ENCODE results near the gene DRD3.

Gene DRD3

DNA sequence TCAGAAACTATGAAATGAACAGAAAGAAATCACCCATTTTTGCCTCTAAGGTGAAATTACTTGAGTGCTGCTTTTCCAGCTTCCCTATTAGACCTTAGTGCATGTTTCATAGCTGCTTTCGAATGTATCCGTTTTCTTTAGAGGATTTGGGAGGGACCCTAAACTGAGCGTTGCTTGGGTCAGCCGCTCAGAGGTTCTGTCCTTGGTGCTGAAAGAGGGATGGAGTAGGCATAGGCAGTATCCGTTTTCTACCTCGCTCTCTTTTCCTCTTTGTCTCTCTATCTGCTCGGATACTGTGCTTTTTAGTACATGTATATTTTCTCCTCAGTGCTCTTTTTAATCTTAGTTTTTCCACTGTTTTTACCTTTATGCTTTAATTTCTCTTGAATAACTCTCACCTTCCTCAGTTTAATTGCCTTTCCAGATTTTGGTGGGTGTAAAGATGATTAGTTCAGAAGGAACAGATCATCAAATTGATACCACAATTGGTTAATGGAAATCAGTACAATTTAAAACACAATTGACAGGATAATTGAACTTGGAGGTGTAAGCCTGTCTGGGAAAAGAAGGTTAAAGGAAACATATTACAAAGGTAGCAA is at the start of gene DRD3:
Gene DRD3 (minus strand): TSS at position 283 of the 599 bp plus-strand sequence. CDS start 7,060 bp downstream, outside the sequence.
- DNase-seq (ENCODE audit: low spot score) = no peak

DNA sequence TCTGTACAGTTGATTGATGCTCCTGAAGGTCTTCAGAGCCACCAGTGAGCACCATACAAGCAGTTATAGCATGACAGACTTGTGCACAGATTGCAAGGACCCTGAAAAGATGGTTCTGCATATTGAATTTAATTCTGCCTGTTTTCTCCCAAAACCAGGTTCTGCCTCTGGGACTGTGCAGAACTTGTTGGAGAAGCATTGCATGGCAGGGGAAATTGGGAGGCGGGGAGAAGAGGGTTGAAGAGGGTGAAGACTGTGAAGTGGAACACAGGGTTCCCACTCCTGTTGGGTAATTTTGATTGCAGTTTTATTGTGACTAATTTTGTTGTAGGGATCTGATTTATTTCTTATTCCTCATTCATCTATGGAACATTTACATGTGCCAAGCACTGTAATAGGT is 48.2 kb upstream of the DRD3 start:
- no peak for DNase-seq (ENCODE audit: low spot score)

- no peak for DNase-seq (ENCODE audit: low spot score)
These were observed 47.5 kb upstream of the DRD3 start for GRCh38 chr3:114226313-114226712.

- no peak for DNase-seq (ENCODE audit: low spot score)
These were observed 44.3 kb upstream of the DRD3 start for GRCh38 chr3:114223143-114223542.

DNA sequence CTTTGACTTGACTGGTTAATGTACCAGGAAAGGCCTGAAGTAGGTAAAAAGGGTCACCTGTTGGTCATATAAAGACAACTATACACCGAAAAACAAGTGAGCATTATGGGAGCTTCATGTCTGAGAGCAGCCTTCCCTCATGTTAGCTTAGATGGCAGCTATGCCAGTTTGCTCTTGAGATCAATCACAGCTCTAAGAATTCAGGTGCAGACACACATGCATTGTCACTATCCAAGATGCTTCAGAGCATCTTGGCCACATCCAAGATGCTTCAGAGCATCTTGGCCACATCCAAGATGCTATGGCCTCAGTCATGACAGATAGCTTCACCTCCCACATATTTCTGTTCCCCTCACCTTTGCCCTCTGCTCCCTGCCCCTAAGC is 43.0 kb upstream of the DRD3 start:
- DNase-seq (ENCODE audit: low spot score) = no peak

- no peak for DNase-seq (ENCODE audit: low spot score)
These were observed 42.5 kb upstream of the DRD3 start for GRCh38 chr3:114221165-114221880.

- no peak for DNase-seq (ENCODE audit: low spot score)
These were observed 40.9 kb upstream of the DRD3 start for GRCh38 chr3:114219741-114220140.

GRCh38 chr3:114218578-114219185 is 39.8 kb upstream of the DRD3 start:
- no peak for DNase-seq (ENCODE audit: low spot score)

DNA sequence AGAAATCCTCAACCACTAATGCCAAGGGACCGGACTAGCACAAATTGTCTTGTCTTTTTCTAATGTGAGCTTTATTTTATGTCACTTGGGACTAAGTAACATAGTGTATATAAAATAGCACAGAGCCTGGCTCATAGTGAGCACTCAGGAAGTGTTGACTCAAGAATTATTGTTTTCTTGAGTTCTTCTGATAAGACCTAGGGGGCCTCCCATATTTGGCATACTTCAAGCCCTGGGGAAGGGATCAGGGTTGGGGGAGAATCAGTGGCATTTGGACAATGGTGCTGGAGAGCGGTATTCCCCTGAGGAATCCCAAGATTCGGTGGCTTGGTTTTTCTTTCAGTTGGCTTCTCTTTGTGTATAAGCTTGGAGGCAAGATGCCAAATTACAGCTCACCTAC is 39.2 kb upstream of the DRD3 start:
- no peak for DNase-seq (ENCODE audit: low spot score)

GRCh38 chr3:114217266-114217665 is 38.4 kb upstream of the DRD3 start:
- DNase-seq (ENCODE audit: low spot score) = no peak

DNA sequence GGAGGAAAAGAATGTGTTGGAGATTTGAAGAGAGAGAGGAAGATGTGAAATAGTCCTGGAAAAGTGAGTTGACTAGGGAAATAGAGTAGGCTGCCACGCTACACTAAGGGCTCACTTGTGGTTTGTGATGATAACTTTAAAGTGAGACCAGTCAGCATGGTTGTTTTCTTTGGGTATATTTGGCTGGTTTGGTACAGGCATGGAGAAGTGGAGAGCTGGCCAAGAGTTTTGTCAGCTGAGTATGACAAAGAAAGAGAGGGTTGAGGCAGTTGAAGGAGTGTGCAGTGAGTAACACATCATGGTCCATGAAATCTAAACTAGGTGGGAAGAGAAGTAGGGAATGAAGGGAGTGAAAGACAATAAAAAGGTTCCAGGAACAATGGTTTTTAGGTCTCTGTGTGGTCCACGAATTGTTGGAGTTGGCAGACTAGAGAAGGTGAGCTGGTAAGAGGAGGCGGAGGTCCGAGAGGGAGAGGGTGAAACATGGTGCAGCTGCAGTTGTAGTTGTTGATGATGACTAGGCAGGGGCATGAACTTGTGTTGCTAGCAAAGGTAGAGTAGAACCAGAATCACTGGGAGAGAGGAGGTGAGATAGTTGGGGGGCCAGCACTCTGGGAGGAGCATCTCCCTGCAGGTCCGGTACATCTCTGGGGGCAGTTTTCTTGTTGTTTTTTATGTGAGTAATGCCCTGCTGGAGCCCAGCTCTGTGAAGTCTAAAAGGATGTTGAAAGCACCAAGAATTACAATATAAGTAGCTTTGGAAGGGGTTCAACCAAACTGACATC is 37.5 kb upstream of the DRD3 start:
- DNase-seq (ENCODE audit: low spot score) = no peak

DNA sequence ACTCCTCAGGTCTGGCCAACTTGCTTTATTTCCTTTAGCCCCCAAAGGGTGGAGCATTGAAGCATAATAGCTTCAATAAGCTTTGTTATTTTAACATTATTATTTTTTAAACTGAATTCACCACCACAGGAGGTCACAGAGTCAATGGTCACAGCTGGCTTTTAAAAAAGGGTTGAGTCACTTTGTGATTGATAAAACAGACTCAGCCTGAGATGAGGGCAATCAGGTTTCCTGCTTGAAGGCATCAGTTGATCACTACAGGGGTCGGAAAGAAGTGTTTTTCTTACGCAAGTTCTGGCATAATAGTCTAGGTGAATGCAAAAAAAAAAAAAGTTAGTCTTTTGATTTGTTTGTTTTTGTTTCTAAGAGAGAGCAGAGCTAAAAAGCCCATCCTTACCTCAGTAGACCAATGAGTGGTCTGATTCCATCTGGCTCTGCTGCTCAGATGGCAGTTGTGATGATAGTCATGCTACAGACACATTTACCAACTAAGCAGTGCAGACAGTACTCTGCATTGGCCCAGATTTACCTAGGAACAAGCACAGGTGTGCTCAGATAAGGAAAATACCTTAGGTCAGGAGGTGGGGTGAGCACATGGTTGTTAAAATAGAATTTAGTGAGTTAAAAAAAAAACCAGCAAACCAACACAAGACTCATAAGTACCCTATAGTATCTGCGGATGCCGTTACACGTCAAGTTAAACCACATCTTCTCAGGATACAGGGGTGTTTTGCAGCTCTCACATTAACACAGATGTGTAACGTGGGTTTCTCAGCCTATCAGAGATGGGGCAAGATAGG is 35.9 kb upstream of the DRD3 start:
- no peak for DNase-seq (ENCODE audit: low spot score)

- DNase-seq (ENCODE audit: low spot score) = peak; percentile 14
These were observed 35.0 kb upstream of the DRD3 start for GRCh38 chr3:114213627-114214541.

GRCh38 chr3:114213292-114213626 is 34.4 kb upstream of the DRD3 start:
- DNase-seq (ENCODE audit: low spot score) = no peak

DNA sequence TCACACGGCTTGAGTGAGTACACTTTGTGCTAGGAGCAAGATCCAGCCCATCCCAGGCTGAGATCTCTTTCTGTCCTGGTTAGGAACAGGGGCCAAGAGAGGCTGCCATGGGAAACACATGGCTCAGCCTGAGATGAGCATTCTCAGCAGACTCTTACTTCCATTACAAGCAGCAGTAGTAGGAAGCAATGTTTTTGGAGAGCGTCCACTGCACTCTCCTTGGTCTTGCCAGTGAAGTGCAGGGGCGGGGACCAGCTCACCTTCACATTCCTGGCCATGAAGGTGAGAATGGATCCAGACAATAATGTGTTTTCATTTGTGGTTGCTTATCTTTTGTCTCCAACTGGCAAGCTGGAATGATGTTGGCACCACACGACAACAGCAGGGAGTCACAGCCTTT is 33.8 kb upstream of the DRD3 start:
- no peak for DNase-seq (ENCODE audit: low spot score)

- DNase-seq (ENCODE audit: low spot score) = no peak
These were observed 28.9 kb upstream of the DRD3 start for GRCh38 chr3:114207768-114208167.

- DNase-seq (ENCODE audit: low spot score) = no peak
These were observed 27.5 kb upstream of the DRD3 start for GRCh38 chr3:114206342-114206741.

DNA sequence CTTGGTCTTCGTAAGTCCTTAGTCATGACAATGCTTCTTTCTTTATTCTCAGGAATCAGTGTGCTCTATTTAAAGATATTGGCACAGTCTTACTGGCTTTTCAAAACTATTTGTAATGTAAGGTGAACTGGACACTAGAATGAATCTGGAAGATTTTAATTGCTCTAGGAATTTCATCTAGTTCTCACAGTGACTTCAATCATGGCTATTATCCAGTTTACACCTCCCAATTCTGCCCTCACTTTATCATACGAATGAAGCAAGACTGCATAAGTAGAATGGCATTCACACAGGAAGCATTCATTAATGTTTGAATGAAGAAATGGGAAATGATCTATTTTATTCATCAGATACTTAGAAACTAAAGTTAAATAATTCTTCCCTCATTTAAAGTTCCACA is 26.7 kb upstream of the DRD3 start:
- no peak for DNase-seq (ENCODE audit: low spot score)

GRCh38 chr3:114194750-114195149 is 15.9 kb upstream of the DRD3 start:
- DNase-seq (ENCODE audit: low spot score) = no peak

DNA sequence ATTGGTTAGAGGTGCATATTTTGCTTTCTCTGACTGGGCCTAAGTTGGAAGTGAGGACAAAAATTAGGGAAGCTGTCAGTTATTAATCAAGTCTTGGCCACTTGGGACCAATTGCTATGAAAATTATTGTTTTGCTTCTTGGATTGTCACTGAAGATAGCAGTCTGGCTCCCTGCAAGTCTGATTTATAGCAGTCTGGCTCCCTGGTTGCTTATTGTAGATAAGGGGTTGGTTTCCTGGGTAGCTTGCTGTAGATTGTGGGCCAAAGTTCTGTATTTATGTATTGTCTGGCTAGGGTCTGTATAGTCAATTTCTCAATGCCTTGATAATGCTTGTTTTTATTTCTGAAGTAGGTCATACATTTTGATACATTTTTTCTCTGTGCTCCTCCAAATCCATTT is 13.3 kb upstream of the DRD3 start:
- no peak for DNase-seq (ENCODE audit: low spot score)

- no peak for DNase-seq (ENCODE audit: low spot score)
These were observed 7.6 kb upstream of the DRD3 start for GRCh38 chr3:114186501-114186900.
